HG03442 (cell line): ENCODE results near the gene TYW1.
"Not testable (repeated sequence)": the region's sequence is repeated elsewhere in the genome, so short reads cannot be mapped to it uniquely, and the experiment has no call there.

Experiments
- ATAC-seq: cut with Tn5 transposase; IDR thresholded peaks from one replicate; pipeline ENCODE4 v1.9.1; 2021; ENCODE audit warnings: mild to moderate bottlenecking, moderate library complexity; ENCODE audit not compliant: unreplicated experiment

The TYW1 gene

DNA sequence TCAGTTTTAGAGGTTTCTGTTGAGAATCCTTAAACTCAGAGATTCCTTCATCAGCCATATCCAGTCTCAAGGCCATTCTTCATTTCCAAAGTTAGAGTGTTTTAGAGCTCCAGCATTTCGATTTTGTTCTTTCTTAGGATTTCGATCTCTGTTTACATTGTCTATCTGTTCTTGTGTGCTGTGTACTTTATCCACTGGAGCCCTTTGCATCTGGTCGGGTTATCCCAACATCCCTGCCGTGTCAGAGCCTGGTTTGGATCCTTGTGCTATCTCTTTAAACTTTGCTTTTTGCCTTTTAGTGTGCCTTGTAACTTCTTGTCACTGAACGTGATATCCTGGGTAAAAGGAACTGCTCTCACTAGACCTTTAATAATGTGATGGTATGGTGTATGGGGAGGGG is 131.6 kb downstream of the TYW1 start:
- not testable (repeated sequence) for ATAC-seq

DNA sequence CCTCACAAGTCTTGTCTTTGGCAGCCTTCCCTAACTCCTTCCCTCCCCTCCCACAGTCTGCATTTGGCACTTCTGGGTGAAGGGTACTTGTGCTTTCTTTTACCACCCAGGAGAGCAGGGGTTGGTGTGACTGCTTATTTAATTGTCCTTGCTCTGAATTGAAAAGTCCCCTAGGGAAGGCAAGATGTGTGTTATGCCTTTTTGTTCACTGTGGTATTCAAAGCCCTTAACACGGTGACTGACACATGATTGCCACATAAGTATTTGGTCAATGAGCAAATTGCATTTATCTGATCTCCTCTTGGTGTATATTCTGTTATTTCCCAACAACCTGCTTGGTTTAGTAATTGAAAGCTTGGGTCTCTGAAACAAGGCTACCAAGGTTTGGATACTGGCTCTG is 134.1 kb downstream of the TYW1 start:
- not testable (repeated sequence) for ATAC-seq

DNA sequence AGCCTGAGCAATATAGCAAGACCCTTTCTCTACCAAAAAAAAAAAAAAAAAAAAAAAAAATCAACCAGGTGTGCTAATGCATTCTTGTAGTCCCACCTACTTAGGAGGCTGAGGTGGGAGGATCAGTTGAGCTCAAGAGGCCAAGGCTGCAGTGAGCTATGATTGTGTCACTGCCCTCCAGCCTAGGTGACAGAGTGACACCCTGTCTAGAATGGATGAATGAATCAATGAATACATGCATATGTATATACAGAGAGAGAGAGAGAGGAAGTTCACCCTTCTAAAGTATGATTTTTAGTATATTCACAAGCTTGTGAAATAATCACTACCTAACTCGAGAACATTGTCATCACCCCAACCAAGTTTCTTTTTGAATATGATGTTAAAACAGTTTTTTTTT is 138.3 kb downstream of the TYW1 start:
- not testable (repeated sequence) for ATAC-seq

DNA sequence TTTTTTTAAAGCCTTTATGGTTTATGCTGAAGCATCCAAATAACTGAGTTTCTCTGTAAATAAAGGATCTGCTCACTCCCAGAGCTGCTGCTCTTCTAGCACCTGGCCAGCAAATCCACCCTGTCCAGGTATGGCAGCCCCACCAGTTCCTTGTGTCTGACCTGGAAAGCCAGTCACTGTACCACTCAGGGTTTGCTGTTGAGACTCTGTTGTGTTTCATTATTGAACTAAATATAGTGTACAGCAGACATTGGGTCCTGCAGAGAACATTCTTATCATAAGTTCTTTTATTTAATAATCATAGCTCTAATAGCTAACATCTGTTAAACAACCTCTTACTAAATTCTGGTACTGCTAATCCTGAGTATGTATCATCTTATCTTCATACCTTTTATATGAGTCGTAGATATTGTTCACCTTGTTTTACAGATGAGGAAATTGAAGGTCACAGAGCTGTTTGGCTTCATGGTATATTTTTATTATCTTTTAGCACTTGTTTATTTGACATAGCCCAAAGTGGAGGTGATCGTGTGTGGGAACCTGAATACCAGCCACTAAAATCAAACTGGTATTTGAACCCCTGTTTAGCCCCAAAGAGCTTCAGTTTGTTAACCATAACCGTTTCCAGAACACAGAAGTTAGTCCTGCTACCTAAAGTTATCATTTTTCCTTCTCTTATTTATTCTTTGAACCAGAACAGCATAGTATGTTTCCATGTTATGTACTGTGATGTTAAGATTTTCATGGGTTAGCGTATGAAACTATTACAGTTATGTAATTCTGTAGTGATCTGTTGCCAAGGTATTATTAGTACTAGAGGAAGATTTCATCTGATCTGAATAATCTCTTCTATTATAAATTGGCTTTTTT is 139.2 kb downstream of the TYW1 start:
- not testable (repeated sequence) for ATAC-seq

DNA sequence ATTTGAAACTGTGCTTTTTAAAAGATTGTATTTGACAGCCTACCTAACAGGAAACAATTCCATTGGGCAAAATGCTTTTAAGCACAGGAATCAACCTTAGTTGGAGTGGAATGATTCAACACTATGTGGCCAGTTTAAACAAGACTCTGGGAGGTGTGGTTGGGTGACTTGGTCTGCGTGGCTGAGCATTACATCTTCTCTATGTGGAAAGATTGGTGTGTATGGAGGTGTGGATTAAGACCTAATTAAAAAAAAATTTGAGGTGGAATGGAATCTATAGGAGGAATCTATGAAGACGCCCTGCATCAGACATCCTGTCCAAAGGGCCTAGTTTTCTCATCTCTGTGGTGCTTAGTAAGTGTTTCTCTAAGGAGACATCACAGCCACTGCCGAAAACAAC is 140.9 kb downstream of the TYW1 start:
- not testable (repeated sequence) for ATAC-seq

DNA sequence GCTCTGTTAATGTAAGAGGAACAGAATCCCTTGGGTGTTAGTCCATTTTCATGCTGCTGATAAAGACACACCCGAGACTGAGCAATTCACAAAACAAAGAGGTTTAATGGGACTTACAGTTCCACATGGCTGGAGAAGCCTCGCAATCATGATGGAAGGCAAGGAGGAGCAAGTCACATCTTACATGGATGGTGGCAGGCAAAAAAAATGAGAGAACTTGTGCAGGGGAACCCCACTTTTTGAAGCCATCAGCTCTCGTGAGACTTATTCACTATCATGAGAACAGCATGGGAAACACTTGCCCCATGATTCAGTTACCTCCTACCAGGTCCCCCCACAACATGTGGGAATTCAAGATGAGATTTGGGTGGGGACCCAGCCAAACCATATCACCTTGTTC is 143.2 kb downstream of the TYW1 start:
- not testable (repeated sequence) for ATAC-seq

DNA sequence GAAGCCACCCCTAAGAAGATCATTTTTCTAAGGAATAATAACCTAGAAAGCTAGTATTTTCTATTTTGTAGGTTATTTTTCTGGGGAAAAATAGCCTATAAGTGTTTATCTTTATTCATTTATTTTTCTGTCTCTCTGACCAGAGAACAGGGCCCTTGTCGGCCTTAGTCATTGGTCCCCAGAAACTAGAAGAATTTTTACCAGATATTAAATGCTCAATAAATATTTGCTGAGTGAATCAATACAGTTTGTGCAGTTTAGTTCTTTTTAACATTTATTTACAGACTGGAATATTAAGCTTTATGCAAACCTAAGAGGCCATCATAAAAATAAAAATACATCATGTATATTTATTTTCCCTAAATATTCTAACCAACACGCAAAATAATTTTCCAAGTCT is 144.4 kb downstream of the TYW1 start:
- not testable (repeated sequence) for ATAC-seq

DNA sequence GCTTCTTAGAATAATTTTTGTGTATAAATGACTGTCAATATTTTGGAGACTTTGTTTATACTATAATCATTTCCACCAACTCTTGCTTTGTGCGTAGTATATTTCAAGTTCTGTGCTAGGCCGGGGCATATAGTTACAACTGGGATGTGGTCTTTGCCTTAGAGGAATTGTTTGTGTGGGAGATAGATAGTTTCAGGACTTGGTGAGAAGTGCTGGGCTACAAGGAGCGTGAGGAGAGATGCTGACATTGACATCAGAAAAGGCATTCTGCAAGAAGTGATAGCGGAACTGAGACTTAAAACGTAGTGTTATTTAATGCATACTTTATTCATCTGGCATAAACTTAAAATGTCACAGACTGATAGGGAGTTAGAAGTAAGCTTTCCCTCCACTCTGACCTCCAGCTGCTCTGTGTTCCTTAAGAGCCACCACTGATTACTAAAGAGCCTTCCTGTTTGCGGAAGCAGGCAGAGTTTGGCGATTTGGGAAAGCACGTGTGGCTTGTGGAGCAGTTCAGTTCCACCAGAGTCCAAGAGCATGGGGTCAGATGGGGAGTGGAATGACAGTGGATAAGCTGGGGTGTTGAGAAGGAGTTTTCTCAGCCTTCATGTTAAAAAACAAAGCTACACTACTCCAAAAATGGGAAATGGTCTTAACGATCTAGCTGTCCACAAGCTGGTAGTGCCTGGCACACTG is 146.6 kb downstream of the TYW1 start:
- not testable (repeated sequence) for ATAC-seq

DNA sequence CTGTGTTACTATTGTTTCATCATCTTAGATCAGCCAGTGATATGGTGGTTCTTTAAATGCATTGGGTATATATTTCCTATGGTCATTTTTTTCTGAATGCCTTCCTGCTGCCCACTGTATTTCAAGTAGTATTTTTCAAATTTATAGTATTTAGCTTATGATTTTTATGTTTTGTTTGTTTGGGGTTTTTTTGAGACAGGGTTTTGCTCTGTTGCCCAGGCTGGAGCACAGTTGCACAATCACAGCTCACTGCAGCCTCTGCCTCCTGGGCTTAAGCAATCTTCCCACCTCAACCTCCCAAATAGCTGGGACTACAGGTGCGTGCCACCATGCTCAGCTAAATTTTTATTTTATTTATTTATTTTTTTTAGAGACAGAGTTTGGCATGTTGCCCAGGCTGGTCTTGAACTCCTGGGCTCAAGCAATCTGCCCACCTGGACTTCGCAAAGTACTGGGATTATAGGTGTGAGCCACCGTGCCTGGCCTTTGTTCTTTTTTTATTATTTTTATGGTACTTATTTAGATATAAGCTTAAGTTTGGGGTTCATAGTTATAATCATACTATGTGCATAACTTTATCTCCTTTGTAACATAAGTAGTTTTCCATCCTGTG is 149.1 kb downstream of the TYW1 start:
- ATAC-seq, result not testable (repeated sequence)

DNA sequence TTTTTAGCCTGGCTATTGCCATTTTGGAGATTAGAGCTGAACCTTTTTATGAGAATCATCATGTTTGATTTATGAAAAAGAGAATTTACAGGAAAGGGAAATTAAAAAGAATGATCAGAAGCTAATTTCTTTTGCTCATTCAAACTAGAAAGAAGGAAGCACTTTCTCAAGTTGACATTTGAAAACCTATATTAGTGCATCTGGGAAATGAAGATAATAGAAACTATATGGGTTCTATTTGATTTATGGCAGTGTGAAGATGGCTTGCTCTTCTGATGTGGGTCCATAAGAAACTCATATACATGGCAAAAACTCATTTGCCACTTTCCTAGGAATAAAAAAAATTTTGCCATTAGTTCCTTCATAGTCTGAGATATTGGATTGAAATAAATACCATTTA is 152.5 kb downstream of the TYW1 start:
- ATAC-seq, result not testable (repeated sequence)

DNA sequence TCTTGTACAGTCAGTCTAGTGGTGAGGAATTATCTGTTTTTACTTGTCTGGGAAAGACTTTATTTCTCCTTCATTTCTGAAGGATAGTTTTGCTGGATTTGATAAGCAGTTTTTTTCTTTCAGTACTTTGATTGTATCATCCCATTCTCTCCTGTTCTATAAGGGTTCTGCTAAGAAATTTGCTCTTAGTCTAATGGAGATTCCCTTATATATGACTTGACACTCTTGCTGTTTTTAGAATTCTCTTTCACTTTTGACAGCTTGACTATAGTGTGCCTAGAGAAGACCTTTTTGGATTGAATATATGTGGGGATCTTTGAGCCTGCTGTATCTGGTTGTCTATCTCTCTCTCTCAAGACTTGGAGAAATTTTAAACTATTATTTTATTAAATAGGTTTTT is 157.7 kb downstream of the TYW1 start:
- not testable (repeated sequence) for ATAC-seq

DNA sequence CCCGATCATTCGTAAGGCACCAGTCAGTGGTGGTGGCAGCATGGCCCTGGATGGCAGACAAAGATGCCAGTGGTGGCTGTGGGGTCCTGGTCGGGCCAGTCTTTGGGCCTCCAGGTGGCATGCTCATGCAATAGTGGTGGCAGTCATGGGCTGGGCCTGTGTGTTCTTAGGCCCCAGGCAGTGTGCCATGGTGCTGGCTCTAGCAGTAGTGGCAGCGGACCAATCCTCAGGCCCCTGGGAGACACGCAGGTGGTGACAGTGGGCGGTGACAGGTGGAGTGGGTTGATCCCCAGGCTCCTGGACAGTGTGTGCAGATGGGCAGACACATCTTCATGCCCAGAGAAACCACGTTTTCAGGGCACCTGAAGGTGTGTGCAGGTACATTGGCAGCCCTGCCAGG is 159.4 kb downstream of the TYW1 start:
- ATAC-seq, result not testable (repeated sequence)

DNA sequence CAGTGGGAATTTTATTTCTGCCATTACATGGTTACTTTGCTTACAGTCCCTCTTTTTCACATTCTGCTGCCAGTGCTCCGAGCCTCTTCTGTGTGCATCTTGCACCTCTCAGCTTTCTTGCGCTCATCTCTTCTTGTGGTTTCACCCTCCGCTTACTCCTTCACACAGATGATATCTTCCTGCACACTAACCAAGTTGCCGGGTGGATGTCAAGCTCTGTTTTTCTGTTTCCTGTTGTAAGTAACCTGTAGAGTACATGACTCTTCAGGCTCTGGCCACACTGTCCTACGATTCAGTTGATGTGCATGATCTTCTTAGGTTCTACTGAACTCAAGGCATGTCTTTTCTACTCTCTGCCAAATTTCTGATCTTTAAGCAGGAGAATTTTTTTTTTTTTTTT is 166.7 kb downstream of the TYW1 start:
- ATAC-seq, result not testable (repeated sequence)

DNA sequence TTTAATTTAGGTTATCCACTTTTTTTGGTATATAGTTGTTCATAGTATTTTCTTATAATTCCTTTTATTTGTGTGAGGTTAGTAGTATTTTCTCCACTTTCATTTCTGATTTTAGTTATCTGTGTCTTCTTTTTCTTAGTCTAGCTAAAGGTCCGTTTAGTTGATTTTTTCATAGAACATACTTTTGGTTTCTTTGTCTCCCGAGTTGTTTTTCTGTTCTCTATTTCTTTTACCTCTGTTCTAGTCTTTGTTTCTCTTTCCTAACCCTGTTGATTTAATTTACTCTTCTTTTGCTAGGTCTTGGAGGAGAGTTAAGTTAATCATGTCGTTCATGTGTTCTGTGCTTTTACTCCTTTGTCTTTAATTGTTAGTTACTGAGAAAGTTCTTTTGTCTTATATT is 174.5 kb downstream of the TYW1 start:
- ATAC-seq, result peak; percentile 79

DNA sequence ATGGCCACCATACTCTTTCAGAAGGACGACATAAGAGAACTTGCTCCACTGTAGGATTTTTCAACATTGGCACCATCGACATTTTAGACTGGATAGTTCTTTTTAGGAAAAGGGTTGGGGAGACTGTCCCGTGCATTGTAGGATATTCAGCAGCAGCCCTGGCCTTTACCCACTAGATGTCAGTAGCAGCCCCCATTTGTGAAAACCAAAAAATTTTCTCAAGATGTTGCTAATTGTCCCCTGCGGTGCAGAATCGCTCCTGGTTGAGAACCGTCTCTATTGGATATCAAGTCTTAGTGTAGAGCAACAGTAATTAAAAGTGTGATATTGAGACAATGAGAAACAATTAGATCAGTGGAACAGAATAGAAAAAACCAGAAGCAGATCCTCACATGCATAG is 180.1 kb downstream of the TYW1 start:
- not testable (repeated sequence) for ATAC-seq

DNA sequence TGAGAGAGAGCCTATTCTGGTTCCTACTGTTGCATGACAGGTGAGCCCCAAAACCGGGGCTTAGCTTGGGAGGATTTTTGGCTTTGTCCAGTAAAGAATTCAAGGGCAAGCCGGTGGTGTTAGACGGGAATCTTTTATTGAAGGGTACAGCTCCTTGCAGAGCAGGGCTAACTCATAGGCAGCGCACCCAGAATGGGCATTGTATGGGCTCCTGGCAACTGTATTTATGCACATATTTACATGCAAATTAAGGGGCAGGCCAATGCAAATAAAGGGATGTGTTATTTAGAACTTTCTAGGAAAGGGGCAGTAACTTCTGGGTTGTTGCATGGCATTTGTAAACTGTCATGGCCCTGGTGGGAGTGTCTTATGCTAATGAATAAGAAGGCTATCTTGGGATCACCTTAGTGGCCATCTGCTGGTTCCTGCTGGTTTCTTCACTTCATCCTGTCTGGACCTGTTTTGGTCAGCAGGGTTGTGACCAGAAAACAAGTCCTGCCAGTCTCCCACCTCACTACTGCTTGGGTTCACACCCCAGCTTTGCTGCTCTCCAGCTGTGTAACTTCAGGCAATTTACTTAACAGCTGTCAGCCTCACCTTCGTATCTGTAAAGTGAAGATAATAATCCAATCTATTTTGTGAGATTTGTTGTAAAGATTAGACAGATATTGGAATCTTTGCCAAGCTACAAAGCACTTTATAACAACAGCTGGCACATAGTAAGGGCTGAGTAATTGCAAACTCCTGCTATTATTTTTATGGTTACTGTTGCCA is 182.5 kb downstream of the TYW1 start:
- not testable (repeated sequence) for ATAC-seq

DNA sequence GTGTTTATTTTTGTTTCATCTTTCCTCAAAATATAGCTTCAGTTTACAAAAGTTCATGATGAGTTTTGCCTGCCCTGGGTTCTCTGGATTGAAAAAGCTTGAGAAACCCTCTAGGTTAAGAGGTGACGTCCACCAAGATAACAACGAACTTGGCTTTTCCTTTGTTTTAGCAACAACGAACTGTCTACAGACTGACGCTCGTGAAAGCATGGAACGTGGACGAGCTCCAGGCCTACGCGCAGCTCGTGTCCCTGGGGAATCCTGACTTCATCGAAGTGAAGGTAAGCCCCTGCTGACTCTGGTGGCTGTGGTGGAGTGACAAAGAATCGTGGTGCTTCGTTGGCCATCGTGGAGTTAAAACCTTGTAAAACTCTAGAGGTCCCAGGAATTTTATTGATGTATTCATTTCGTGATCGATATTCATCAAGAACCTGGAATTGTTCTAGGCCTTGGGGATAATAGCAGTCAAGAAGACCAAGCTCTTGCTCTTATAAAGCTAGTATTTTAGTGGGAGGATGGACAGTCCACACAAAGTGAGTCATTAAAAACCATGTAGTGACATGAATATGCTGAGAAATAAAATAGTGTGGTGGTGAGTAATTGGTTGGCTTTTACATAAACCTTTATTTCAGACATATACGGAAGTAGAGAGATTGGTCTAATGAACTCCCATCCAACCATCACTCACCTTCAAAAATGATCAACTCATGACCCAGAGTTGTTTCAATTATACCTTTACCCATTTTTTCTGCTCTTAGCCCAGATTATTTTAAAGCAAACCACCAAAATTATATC is 186.5 kb downstream of the TYW1 start:
- ATAC-seq, result not testable (repeated sequence)

DNA sequence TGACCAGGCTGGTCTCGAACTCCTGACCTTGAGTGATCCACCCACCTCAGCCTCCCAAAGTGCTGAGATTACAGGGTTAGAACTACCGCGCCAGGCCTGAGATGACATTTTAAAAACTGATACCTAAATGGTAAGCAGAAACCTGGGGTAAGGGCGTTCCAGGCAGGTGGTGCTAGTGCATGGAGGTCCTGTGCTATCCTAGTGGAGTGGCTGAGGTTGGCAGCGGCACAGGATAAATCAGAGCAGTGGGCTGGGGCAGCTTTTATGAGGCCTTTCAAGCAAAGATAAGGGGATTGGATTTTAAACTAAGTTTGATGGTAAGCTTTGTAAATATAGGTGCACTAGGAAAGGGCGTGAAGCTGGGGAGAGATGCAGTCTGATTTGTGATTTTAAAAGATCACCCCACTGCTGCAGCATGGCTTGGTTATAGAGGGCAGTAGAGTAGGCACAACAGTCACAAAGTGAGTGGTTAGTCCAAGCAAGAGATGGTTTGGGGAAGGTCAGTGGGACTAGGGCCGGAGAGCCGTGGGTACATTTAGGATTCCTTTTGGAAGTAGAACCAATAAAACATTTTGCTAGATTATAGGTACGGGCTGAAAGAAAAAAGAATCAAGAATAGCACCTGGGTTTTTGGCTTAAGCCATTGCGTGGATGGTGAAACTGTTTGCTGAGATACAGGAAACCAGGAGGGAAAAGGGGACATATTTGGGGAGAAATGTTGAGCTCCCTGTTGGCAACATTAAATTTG is 188.5 kb downstream of the TYW1 start:
- peak; percentile 37 for ATAC-seq

DNA sequence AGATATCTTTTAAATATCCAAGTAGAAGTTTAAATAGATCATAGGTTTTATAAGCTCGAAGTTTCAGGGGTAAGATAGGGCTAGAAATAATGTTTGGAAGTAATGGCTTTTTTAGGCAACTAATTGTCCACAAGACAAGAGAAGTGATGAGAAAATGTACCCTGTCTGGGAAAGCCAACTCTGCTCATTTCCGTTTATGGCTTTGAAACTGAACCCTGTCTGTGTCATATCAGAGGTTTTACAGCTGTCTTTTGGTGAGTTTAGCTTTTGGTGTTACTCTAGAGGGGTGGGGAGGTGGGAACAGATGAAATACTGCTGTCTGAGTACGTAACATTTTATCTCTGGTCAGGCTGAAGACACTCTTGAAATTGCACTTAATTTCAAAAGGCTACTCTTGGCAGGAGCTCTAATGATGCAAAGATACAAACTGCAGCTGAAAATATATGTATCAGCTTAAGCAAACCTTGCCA is 189.1 kb downstream of the TYW1 start:
- peak; percentile 97 for ATAC-seq
